ENCODE results near the gene HEATR5A. TPM values are rescaled to one million over a fixed set of nuclear protein-coding genes. Genes with fewer than 3 reads are reported as not detected.

HEATR5A gene
- total and polyA plus RNA-seq, 2 of the 13 experiments (the other 11 are each of a cell fraction or from before 2014, with no cell fraction given) = 36.4 to 105 TPM

DNA sequence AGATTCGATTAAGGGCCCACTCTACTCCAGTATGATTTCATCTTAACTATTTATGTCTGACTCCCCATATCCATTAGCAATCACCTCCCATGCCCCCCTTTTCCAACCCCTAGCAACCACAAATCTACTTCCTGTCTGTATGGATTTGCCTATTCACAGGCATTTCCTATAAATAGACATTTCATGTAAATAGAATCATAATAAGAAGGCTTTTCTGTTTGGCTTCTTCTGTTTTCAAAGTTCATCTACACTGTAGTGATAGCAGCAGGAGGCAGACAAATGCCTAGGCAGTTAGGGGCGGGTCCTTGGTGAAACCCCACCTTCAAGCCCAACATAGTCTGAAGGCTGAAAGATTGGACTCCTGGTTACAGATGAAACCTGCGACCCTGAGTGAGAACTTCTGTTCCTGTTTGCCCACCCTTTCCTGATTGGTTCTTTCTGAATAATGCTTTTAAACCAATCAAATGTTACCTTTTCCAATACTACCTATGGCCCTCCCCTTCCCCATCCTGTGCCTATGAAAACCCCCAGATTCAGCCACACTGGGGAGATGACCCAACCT lies 150.6 kb downstream of the HEATR5A start:
- in situ Hi-C loops (cut with HindIII; ENCODE audit: extremely low pct_ligation_motif_present, low pct_unique_long_range_greater_than_20kb) (no loop called here), intact Hi-C loops (cut with micrococcal nuclease; ENCODE audit: unreplicated experiment) (loop anchor here (1.0 kb wide), 1 partner anchor 87 kb away; no protein-coding TSS in a partner anchor)
- Histone ChIP-seq H3K4me1 (ENCODE audit: insufficient read depth, low read length) (peaks cover 72% of the 10 kb centered on the region), H3K27ac (ENCODE audit: extremely low read length, insufficient read depth, low read length) (peak overlapping the region; percentile 14), H3K4me3 (replicated peaks in 1 of 3; ENCODE audit: insufficient read depth in 1 of 3, low read depth in 2 of 3, low read length in 3 of 3) (no peak overlapping the region), H3K9ac (ENCODE audit: insufficient read depth, low read depth, low read length) (no peak overlapping the region), H3K27me3 (ENCODE audit: control insufficient read depth in 1 of 2, insufficient read depth in 2 of 2, low read length in 2 of 2) (no peaks in the 10 kb centered on the region), H3K79me2 (ENCODE audit: insufficient read depth, low read length) (no peaks in the 10 kb centered on the region), H3K9me3 (ENCODE audit: low read length) (peaks cover 8% of the 10 kb centered on the region), H4K20me1 (ENCODE audit: insufficient read depth, low read length) (no peaks in the 10 kb centered on the region), H3K4me2 (ENCODE audit: low read depth, low read length) (no peak overlapping the region), H2AFZ (ENCODE audit: low read length) (peak overlapping the region; percentile 57), H3K36me3 (replicated peaks in 1 of 2; ENCODE audit: control insufficient read depth in 1 of 2, insufficient read depth in 2 of 2, low read length in 2 of 2) (no peaks in the 10 kb centered on the region)
- DNase-seq (ENCODE audit: low spot score) (no peak), ATAC-seq (peak; percentile 25), FAIRE-seq (no peak)
- CTCF ChIA-PET (ENCODE audit: low intra/inter-chr PET ratio, low total read pairs) = interaction anchor here (1.6 to 2.7 kb wide), 2 partner anchors 62 to 87 kb away, joined by 12 to 16 read pairs; partner anchors contain the start of gene HECTD1
- POLR2A ChIA-PET = interaction anchor here (0.9 to 3.1 kb wide), 5 partner anchors 8 to 62 kb away, joined by 3 to 25 read pairs (median 5); partner anchors contain the start of gene HECTD1
- WGBS (ENCODE audit: low lambda C conversion rate) = 67% methylated on average over 3 of the region's 3 CpGs
- no TSS peak for BruUV-seq (replicated peaks)
- TF ChIP-seq PAF1 (CRISPR knock-in tag; IDR thresholded peaks at IDR 0.05) (no peak), SNAPC2 (CRISPR knock-in tag; IDR thresholded peaks at IDR 0.05) (no peak), KAT7 (CRISPR knock-in tag; IDR thresholded peaks at IDR 0.05; ENCODE audit: borderline replicate concordance) (peak; percentile 20; the same call in 1 of the 2 replicates), NCOA2 (CRISPR knock-in tag; IDR thresholded peaks at IDR 0.05) (0 out of 2 replicates have a peak, but pooled peaks have one; percentile 18), HNF4G (IDR thresholded peaks at IDR 0.05; ENCODE audit: borderline replicate concordance, low read depth, low read length) (no peak), HNF4G (CRISPR knock-in tag; IDR thresholded peaks at IDR 0.05; ENCODE audit: borderline replicate concordance, low read depth) (0 out of 2 replicates have a peak, but pooled peaks have one; percentile 50), SOX13 (IDR thresholded peaks at IDR 0.05) (peak; percentile 32; the same call in 1 of the 2 replicates), SOX13 (CRISPR knock-in tag; conservative IDR thresholded peaks at IDR 0.05 in 1 of 2, IDR thresholded peaks at IDR 0.05 in 1 of 2) (peak in 1 of 2 experiments; percentile 71; a peak in 1 of 4 replicates)
- TF ChIP-seq, protein P1, sequence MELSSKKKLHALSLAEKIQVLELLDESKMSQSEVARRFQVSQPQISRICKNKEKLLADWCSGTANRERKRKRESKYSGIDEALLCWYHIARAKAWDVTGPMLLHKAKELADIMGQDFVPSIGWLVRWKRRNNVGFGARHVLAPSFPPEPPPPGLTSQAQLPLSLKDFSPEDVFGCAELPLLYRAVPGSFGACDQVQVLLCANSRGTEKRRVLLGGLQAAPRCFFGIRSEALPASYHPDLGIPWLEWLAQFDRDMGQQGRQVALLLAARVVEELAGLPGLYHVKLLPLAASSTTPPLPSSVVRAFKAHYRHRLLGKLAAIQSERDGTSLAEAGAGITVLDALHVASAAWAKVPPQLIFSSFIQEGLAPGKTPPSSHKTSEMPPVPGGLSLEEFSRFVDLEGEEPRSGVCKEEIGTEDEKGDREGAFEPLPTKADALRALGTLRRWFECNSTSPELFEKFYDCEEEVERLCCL (CRISPR knock-in tag; IDR thresholded peaks at IDR 0.05; ENCODE audit: borderline replicate concordance) = no peak
- TF ChIP-seq, protein P2, sequence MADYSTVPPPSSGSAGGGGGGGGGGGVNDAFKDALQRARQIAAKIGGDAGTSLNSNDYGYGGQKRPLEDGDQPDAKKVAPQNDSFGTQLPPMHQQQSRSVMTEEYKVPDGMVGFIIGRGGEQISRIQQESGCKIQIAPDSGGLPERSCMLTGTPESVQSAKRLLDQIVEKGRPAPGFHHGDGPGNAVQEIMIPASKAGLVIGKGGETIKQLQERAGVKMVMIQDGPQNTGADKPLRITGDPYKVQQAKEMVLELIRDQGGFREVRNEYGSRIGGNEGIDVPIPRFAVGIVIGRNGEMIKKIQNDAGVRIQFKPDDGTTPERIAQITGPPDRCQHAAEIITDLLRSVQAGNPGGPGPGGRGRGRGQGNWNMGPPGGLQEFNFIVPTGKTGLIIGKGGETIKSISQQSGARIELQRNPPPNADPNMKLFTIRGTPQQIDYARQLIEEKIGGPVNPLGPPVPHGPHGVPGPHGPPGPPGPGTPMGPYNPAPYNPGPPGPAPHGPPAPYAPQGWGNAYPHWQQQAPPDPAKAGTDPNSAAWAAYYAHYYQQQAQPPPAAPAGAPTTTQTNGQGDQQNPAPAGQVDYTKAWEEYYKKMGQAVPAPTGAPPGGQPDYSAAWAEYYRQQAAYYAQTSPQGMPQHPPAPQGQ (CRISPR knock-in tag; IDR thresholded peaks at IDR 0.05; ENCODE audit: borderline replicate concordance) = no peak
- TF ChIP-seq, protein P3, sequence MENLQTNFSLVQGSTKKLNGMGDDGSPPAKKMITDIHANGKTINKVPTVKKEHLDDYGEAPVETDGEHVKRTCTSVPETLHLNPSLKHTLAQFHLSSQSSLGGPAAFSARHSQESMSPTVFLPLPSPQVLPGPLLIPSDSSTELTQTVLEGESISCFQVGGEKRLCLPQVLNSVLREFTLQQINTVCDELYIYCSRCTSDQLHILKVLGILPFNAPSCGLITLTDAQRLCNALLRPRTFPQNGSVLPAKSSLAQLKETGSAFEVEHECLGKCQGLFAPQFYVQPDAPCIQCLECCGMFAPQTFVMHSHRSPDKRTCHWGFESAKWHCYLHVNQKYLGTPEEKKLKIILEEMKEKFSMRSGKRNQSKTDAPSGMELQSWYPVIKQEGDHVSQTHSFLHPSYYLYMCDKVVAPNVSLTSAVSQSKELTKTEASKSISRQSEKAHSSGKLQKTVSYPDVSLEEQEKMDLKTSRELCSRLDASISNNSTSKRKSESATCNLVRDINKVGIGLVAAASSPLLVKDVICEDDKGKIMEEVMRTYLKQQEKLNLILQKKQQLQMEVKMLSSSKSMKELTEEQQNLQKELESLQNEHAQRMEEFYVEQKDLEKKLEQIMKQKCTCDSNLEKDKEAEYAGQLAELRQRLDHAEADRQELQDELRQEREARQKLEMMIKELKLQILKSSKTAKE (CRISPR knock-in tag; IDR thresholded peaks at IDR 0.05; ENCODE audit: borderline replicate concordance) = no peak
- TF ChIP-seq, protein P4, sequence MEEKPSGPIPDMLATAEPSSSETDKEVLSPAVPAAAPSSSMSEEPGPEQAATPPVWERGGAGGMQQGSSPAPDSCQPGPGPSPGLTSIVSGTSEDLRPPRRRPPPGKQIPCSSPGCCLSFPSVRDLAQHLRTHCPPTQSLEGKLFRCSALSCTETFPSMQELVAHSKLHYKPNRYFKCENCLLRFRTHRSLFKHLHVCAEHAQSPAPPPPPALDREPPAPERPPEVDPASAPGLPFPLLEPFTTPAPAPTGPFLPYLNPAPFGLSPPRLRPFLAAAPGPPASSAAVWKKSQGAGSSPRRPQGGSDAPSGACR (CRISPR knock-in tag; IDR thresholded peaks at IDR 0.05) = no peak
- TF ChIP-seq, protein P5, sequence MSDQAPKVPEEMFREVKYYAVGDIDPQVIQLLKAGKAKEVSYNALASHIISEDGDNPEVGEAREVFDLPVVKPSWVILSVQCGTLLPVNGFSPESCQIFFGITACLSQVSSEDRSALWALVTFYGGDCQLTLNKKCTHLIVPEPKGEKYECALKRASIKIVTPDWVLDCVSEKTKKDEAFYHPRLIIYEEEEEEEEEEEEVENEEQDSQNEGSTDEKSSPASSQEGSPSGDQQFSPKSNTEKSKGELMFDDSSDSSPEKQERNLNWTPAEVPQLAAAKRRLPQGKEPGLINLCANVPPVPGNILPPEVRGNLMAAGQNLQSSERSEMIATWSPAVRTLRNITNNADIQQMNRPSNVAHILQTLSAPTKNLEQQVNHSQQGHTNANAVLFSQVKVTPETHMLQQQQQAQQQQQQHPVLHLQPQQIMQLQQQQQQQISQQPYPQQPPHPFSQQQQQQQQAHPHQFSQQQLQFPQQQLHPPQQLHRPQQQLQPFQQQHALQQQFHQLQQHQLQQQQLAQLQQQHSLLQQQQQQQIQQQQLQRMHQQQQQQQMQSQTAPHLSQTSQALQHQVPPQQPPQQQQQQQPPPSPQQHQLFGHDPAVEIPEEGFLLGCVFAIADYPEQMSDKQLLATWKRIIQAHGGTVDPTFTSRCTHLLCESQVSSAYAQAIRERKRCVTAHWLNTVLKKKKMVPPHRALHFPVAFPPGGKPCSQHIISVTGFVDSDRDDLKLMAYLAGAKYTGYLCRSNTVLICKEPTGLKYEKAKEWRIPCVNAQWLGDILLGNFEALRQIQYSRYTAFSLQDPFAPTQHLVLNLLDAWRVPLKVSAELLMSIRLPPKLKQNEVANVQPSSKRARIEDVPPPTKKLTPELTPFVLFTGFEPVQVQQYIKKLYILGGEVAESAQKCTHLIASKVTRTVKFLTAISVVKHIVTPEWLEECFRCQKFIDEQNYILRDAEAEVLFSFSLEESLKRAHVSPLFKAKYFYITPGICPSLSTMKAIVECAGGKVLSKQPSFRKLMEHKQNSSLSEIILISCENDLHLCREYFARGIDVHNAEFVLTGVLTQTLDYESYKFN (CRISPR knock-in tag; conservative IDR thresholded peaks at IDR 0.05) = no peak
